ENCODE data around the gene MYOZ3.

Gene MYOZ3

DNA sequence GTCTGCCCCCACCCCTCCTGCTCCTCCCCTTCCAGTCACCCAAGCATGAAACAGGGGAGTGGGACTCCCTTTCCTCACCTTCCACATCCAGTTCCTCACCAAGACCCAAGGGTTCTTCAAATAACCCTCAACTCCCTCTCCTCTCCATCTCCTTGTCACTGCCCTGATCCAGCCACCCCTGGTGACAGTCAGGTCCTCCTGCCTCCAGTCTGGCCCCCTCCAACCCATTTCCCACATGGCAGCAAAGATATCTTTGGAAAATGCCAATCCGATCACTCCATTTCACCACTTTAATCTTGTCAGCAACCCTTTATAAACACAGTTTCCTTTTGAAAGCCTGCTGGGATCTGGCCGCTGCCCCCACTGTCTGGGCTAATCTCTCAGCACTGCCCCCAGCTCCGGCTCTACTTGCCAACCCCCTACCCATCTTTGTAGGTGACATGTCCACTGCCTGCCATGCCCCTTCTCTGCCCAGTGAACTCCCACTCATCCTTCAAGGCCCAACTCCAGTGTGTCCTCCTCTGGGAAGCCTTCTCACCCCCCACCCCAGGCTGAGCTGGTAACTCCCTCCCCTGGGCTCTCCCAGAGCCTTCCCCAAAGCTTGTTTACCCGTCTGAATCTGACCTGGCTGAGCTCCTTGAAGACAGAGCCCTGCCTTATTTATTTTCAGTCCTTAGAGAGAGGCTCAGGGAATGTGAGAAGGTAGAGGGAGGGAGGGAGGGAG is 781 bp upstream of the MYOZ3 start:
- H3K4me3 ChIP-seq (ENCODE audit: low read depth, low read length), result no peak overlapping the region
- TF ChIP-seq, protein P1, sequence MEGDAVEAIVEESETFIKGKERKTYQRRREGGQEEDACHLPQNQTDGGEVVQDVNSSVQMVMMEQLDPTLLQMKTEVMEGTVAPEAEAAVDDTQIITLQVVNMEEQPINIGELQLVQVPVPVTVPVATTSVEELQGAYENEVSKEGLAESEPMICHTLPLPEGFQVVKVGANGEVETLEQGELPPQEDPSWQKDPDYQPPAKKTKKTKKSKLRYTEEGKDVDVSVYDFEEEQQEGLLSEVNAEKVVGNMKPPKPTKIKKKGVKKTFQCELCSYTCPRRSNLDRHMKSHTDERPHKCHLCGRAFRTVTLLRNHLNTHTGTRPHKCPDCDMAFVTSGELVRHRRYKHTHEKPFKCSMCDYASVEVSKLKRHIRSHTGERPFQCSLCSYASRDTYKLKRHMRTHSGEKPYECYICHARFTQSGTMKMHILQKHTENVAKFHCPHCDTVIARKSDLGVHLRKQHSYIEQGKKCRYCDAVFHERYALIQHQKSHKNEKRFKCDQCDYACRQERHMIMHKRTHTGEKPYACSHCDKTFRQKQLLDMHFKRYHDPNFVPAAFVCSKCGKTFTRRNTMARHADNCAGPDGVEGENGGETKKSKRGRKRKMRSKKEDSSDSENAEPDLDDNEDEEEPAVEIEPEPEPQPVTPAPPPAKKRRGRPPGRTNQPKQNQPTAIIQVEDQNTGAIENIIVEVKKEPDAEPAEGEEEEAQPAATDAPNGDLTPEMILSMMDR (IDR thresholded peaks at IDR 0.05; ENCODE audit: insufficient read depth, low read depth, low read length, missing control alignments), result no peak
- DNase-seq (ENCODE audit: low read depth), result no peak

DNA sequence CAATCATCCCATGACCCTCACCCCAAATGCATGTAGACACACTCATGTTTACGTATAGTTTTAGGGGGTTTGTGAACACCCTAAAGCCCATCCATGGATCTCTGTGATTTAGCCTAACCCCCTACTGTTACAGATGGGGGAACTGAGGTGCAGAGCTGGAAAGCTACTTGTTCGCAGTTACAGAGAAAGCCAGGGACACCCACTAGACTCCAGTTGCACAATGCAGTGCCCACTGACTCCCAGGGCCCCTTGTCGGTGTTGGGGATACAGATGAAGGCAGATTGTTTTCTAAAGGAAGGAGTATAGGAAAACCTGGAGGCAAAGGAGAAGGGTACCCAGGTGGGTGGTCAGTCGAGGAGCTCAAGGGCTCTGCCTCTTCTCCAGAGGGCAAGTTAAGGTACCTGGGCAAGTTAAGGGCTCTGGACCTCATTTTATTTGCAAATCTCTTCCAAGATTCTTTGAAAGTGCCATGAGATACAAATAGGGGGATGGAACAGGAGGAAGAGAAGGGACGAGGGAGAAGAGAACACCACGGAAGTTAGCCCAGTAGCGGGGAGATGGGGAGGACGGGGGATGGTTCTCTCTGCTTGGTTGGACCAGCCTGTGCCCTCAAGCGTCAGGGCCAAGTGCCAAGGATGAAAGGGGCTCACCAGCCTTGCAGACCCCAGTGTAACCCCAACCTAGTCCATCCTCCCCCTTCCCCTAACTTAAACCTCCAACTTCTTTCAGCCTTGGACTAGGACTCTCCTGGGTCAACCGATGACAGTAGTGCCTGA is 958 bp downstream of the MYOZ3 start:
- TF ChIP-seq, protein P1 (IDR thresholded peaks at IDR 0.05; ENCODE audit: insufficient read depth, low read depth, low read length, missing control alignments), result no peak
- DNase-seq (ENCODE audit: low read depth), result no peak
- no peak overlapping the region for H3K4me3 ChIP-seq (ENCODE audit: low read depth, low read length)

DNA sequence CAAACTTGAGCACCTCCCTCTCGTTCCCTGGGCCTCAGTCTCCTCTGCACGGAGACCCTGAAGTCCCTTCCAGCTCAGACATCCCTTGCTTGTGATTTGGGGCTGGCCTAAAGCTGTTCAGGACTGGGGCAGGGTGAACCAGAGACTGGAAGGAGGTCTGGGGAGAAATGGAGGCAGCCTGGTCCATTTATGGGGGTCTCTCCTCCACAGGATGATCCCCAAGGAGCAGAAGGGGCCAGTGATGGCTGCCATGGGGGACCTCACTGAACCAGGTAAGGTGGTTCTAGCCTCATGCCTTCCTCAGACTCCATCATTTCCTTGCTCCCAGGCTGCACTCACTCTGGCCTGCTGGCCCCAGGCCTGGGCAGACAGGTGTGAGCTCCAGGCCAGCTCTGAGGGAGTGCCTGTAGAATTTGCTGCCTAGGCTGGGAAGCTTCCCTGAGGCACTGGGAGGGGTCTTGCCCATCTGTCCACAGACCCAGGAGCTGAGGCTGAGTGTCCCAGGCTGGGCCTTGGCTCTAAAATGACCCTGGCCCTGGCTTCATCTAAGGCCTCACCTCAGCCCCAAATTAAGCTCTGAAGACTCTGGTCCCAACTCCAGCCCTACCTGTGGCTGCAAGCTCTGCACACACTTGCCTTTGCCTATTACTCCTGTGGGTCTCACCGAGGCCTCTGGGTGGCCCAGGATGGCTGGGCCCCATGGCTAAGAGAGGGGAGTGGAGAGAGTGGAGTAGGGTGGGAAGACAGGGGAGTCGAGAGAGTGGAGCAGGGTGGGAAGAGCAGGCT is 1.9 kb downstream of the MYOZ3 start:
- DNase-seq (ENCODE audit: low read depth), result no peak
- TF ChIP-seq, protein P1 (IDR thresholded peaks at IDR 0.05; ENCODE audit: insufficient read depth, low read depth, low read length, missing control alignments), result no peak
- H3K4me3 ChIP-seq (ENCODE audit: low read depth, low read length), result no peak overlapping the region

DNA sequence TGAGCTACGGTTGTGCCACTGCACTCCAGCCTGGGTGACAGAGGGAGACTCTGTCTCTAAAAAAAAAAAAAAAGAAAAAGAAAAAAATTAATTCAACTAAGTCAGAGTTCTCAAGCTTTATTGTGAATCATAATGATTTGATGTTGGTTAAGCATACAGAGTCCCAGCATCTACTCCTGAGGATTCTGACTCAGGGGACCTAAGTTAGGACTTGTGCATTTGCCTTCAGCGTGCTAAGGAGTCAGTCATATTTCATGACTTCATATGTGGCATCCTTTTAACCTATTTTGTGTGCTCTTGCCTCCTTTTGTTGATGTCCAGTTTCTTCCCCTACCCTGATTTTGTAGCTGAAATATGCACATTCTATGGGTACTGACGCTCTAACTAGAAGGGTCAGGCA is 2.9 kb downstream of the MYOZ3 start:
- TF ChIP-seq, protein P1 (IDR thresholded peaks at IDR 0.05; ENCODE audit: insufficient read depth, low read depth, low read length, missing control alignments), result no peak
- no peak for DNase-seq (ENCODE audit: low read depth)
- H3K4me3 ChIP-seq (ENCODE audit: low read depth, low read length), result no peak overlapping the region

DNA sequence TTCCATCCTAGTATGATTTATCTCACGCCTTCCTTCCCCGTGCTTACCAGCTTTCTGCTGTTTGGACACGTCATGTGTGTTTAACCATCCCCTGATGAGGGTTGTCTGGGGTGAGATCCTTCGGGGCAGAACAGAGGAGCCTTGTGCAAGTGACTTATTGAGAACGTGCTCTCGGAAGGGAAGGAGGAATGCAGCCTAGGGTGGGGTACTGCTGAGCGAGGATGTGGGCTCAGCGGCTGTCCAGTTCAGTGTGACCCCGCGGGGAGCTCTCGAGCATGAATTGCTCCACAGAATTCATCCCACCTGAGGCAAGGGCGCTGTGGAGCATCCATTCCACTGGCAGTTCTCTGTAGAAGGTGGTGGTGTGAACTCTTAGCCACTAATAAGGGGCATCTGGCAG is 4.0 kb downstream of the MYOZ3 start:
- no peak overlapping the region for H3K4me3 ChIP-seq (ENCODE audit: low read depth, low read length)
- no peak for DNase-seq (ENCODE audit: low read depth)
- TF ChIP-seq, protein P1 (IDR thresholded peaks at IDR 0.05; ENCODE audit: insufficient read depth, low read depth, low read length, missing control alignments), result no peak

DNA sequence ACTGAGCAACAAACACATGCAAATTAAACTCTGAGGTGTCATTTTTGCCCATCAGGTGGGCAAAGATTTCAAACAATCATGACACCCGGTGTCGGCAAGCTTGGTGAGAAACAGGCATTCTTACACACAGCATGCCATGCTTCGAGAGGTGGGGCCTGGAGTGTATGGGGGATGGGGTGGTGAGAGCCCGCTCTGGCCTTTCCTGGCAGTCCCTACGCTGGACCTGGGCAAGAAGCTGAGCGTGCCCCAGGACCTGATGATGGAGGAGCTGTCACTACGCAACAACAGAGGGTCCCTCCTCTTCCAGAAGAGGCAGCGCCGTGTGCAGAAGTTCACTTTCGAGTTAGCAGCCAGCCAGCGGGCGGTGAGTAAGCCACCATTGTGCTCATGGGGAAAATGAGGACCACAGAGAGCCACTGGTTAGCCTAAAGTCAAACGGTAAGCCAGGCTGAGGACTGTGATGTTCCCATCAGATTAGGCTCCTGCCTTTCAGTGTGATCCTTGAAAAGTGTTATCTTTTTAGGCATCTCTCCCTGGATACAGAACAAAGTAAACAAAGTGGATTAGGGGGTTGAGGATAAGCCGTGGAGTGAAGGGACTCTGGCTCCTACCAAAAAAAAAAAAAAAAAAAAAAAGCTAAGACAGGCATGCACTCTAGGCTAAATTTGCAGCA is 9.4 kb downstream of the MYOZ3 start:
- no peak for DNase-seq (ENCODE audit: low read depth)
- no peak overlapping the region for H3K4me3 ChIP-seq (ENCODE audit: low read depth, low read length)
- TF ChIP-seq, protein P1 (IDR thresholded peaks at IDR 0.05; ENCODE audit: insufficient read depth, low read depth, low read length, missing control alignments), result no peak
